Measurements from ENCODE around the gene DCUN1D2.

DNA sequence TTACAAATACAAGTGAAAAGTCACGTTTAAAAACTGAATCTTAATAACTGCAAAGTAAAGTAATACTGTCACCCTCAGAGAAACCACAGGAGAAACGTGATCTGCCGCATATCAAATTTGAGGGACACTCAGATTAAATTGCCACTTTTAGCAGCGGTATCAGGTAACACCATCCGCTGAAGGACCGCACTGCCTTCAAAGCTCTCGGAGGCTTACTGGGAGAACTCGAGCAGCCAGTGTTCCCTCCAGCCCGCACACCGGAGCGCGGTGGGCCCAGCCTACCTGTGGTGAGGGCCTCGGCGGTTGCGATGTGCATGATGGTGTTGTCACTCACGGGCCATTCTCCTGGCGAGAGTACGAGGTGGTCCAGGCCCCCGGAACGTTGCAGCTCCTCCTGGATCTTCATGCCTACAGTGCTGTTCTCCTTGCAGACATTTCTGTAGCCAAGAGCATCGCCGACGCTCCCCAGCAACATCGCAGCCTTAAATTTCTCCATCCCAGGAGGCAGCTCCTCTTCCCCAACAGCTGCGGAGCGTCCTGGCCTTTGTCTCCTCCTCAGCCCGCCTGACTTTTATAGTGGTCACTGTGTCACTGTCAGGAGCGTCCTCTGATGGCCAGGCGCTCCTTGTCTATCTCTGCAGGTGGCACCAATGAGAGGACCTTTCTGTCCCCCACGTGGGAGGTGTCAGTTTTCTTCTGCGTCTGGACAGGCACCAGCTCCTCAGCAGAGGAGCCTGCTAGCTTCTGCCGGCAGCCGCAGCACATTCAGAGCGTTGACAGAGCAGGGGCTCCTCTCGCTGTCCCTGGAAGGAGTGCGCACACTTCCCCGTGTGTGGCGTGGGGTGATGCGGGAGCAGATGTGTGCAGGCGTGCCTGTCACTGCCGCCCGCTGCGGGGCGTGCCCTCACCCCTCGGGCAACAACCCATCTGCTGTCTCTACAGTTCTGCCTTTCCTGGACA lies 37.3 kb downstream of the DCUN1D2 start, which contains the start of gene ADPRHL1:
- TF ChIP-seq ZNF274 (IDR thresholded peaks at IDR 0.05; ENCODE audit: insufficient read depth, insufficient read length) = no peak
- TF ChIP-seq, protein P1, sequence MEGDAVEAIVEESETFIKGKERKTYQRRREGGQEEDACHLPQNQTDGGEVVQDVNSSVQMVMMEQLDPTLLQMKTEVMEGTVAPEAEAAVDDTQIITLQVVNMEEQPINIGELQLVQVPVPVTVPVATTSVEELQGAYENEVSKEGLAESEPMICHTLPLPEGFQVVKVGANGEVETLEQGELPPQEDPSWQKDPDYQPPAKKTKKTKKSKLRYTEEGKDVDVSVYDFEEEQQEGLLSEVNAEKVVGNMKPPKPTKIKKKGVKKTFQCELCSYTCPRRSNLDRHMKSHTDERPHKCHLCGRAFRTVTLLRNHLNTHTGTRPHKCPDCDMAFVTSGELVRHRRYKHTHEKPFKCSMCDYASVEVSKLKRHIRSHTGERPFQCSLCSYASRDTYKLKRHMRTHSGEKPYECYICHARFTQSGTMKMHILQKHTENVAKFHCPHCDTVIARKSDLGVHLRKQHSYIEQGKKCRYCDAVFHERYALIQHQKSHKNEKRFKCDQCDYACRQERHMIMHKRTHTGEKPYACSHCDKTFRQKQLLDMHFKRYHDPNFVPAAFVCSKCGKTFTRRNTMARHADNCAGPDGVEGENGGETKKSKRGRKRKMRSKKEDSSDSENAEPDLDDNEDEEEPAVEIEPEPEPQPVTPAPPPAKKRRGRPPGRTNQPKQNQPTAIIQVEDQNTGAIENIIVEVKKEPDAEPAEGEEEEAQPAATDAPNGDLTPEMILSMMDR (IDR thresholded peaks at IDR 0.05 in 2 of 3, conservative IDR thresholded peaks at IDR 0.05 in 1 of 3; ENCODE audit: control insufficient read depth in 2 of 3, extremely low read depth in 1 of 3, insufficient read depth in 1 of 3, low read depth in 3 of 3, low read length in 3 of 3) = no peak
- TF ChIP-seq ATF2 (IDR thresholded peaks at IDR 0.05; ENCODE audit: low read length) = no peak
- TF ChIP-seq ZSCAN29 (IDR thresholded peaks at IDR 0.05) = no peak
- no peak for TF ChIP-seq MXI1 (IDR thresholded peaks at IDR 0.05; ENCODE audit: low read depth, low read length)
